C4-2B (cell line): ENCODE data around the gene NR2E1.

ENCODE experiments used
- ZFX ChIP-seq: fragments of 450-650 bp; IDR thresholded peaks from 2 replicates; pipeline ENCODE4 v1.6.1; 2017
- TF ChIP-seq, protein P1 (sequence below): fragments of 450-650 bp; conservative IDR thresholded peaks from 2 replicates; pipeline ENCODE4 v1.5.1; 2017; ENCODE audit warnings: mild to moderate bottlenecking

DNA sequence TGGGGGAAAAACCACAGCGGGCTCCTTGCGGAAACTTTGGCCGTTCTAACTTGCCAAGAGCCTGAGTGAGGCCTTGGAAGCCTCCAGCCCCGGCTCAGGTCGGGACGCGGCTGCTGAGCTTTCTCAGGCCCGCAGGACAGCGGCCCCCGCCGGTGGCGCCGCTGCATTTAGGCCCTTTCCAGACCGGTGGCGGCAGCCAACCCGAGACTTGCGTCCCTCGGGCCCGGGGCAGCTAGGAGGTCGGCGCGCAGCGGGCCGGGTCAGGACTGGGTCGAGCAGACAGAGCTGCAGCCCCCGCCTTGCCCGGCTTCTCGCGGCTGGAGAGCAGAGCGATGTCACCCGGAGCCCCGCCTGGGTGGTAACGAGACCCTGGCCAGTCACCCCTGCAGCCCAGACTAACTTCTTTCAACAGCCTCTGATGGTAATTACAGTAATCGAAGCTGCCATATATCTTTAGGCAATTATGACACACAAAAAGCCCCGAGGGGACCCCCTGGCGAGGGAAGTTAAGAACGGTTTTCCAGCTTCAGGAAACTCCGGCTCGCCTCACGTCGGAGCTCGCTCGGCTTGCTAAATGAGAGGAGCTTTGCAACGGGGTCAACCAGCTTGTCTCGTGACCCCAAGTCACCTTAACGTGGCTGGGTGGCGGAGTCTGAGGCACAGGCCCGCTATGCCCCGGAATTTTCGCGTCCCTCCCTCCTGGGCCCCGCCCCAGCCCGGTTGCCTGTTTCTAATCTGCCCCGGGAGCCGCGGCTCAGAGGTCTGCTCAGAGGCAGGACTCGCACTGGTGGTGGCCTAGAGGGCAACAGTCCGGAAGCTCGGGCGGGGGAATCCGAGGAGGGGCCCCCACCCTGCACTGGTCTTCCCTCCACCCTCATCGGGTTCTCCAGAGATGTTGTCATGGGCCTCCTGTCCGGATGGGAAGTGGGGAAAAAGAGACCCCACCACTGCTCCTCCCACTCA lies 3.0 kb downstream of the NR2E1 start:
- TF ChIP-seq, protein P1, sequence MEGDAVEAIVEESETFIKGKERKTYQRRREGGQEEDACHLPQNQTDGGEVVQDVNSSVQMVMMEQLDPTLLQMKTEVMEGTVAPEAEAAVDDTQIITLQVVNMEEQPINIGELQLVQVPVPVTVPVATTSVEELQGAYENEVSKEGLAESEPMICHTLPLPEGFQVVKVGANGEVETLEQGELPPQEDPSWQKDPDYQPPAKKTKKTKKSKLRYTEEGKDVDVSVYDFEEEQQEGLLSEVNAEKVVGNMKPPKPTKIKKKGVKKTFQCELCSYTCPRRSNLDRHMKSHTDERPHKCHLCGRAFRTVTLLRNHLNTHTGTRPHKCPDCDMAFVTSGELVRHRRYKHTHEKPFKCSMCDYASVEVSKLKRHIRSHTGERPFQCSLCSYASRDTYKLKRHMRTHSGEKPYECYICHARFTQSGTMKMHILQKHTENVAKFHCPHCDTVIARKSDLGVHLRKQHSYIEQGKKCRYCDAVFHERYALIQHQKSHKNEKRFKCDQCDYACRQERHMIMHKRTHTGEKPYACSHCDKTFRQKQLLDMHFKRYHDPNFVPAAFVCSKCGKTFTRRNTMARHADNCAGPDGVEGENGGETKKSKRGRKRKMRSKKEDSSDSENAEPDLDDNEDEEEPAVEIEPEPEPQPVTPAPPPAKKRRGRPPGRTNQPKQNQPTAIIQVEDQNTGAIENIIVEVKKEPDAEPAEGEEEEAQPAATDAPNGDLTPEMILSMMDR, result no peak
- no peak for TF ChIP-seq ZFX
